ENCODE data around the gene CDH3. TPM values are rescaled to one million over a fixed set of nuclear protein-coding genes. Genes with fewer than 3 reads are reported as not detected.

Gene CDH3
- total and polyA plus RNA-seq, 10 of the 15 experiments (the other 5 are each of a cell fraction or from before 2014, with no cell fraction given) = 0.05 to 0.44 (median 0.12) TPM; not detected in 5

- TF ChIP-seq, protein P1, sequence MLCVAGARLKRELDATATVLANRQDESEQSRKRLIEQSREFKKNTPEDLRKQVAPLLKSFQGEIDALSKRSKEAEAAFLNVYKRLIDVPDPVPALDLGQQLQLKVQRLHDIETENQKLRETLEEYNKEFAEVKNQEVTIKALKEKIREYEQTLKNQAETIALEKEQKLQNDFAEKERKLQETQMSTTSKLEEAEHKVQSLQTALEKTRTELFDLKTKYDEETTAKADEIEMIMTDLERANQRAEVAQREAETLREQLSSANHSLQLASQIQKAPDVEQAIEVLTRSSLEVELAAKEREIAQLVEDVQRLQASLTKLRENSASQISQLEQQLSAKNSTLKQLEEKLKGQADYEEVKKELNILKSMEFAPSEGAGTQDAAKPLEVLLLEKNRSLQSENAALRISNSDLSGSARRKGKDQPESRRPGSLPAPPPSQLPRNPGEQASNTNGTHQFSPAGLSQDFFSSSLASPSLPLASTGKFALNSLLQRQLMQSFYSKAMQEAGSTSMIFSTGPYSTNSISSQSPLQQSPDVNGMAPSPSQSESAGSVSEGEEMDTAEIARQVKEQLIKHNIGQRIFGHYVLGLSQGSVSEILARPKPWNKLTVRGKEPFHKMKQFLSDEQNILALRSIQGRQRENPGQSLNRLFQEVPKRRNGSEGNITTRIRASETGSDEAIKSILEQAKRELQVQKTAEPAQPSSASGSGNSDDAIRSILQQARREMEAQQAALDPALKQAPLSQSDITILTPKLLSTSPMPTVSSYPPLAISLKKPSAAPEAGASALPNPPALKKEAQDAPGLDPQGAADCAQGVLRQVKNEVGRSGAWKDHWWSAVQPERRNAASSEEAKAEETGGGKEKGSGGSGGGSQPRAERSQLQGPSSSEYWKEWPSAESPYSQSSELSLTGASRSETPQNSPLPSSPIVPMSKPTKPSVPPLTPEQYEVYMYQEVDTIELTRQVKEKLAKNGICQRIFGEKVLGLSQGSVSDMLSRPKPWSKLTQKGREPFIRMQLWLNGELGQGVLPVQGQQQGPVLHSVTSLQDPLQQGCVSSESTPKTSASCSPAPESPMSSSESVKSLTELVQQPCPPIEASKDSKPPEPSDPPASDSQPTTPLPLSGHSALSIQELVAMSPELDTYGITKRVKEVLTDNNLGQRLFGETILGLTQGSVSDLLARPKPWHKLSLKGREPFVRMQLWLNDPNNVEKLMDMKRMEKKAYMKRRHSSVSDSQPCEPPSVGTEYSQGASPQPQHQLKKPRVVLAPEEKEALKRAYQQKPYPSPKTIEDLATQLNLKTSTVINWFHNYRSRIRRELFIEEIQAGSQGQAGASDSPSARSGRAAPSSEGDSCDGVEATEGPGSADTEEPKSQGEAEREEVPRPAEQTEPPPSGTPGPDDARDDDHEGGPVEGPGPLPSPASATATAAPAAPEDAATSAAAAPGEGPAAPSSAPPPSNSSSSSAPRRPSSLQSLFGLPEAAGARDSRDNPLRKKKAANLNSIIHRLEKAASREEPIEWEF (IDR thresholded peaks at IDR 0.05; ENCODE audit: insufficient replicate concordance, low read depth, low read length) = no peak
- TF ChIP-seq TCF12 (IDR thresholded peaks at IDR 0.05; ENCODE audit: low read depth, low read length) (no peak), ASH2L (IDR thresholded peaks at IDR 0.05; ENCODE audit: borderline replicate concordance, low read depth) (no peak), POLR2A (IDR thresholded peaks at IDR 0.05; ENCODE audit: low read depth, low read length) (no peak), SMAD5 (IDR thresholded peaks at IDR 0.05; ENCODE audit: low read depth) (no peak)
- TF ChIP-seq, protein P2, sequence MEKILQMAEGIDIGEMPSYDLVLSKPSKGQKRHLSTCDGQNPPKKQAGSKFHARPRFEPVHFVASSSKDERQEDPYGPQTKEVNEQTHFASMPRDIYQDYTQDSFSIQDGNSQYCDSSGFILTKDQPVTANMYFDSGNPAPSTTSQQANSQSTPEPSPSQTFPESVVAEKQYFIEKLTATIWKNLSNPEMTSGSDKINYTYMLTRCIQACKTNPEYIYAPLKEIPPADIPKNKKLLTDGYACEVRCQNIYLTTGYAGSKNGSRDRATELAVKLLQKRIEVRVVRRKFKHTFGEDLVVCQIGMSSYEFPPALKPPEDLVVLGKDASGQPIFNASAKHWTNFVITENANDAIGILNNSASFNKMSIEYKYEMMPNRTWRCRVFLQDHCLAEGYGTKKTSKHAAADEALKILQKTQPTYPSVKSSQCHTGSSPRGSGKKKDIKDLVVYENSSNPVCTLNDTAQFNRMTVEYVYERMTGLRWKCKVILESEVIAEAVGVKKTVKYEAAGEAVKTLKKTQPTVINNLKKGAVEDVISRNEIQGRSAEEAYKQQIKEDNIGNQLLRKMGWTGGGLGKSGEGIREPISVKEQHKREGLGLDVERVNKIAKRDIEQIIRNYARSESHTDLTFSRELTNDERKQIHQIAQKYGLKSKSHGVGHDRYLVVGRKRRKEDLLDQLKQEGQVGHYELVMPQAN (conservative IDR thresholded peaks at IDR 0.05) = no peak
Observed at GRCh38 chr16:68734782-68735181, 89.7 kb downstream of the CDH3 start (continued).
